ENCODE results near the gene MYOG.

Gene MYOG

GRCh38 chr1:203085528-203086406 lies at the start of gene MYOG:
Gene MYOG, minus strand, starts transcription at chr1:203086012. Its CDS starts 51 bp downstream, at chr1:203085961.
- peak; percentile 72 for DNase-seq

- DNase-seq, result peak; percentile 75
Observed at GRCh38 chr1:203133970-203134725, 48.3 kb upstream of the MYOG start.

DNA sequence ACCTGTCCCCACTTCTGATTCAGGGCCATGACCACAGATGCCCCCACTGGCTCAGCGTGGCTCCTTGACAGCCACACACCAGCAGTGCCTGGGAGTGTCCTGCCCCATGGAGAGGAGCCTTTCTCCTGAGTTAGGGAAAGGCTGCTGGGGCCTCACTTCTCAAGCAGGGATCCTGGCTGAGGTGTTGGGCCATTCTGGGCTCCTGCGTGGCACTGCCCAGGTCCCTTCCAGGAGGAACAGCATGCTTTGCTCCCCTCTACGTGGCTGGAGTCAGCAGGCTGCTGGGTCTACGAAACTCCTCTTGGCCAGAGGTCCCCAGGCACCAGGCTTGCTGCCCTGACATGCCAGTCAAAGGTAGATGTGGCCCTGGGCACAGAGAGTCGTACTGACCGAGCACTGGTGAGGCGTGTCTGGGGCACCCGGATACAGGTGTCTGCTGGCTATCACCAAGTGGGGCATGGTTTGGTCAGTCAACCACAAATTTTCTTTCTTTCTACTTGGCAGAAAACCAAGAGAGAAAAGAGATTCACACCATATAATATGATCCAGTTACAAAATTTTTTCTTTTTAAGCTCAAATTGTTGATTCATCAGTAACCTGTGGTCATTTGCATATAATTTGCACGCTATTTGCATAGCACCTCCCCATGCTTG lies 45.9 kb upstream of the MYOG start:
- no peak for DNase-seq

GRCh38 chr1:203130358-203130985 lies 44.7 kb upstream of the MYOG start:
- no peak for DNase-seq

DNA sequence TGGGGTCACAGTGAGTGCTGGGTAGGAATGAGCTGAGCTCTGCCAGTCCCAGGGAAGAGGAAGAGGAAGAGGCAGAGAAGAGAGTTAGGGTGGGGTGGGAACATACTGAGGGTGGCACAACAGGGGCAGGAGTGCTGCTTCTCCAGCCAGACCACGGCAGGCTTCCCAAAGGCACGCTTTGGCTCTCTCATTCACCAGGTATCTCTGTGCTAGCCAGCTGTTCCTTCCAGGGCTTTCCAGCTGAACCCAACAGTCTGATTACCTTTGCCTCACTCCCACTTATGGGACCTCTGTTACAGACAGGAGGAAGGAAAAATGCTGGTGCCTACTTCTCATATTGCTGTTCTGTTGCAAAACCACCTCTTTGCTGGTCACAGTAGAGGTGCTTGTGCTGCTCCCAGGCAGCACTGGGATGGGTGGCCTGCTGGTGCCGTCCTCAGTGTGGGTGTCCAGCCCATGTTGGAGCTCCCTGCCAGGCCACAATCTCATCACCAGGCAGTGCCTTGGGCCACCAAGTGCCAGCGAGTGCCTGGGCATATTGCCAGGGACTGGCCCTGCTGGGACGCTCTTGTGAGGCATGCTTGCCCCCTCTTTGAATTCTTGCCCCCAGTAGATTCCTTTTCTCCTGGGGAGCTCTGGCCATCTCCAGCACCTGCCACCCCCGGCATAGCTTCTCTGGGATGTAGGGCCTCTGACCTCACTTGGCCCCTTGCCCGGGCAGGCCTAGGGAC lies 43.9 kb upstream of the MYOG start:
- no peak for DNase-seq

DNA sequence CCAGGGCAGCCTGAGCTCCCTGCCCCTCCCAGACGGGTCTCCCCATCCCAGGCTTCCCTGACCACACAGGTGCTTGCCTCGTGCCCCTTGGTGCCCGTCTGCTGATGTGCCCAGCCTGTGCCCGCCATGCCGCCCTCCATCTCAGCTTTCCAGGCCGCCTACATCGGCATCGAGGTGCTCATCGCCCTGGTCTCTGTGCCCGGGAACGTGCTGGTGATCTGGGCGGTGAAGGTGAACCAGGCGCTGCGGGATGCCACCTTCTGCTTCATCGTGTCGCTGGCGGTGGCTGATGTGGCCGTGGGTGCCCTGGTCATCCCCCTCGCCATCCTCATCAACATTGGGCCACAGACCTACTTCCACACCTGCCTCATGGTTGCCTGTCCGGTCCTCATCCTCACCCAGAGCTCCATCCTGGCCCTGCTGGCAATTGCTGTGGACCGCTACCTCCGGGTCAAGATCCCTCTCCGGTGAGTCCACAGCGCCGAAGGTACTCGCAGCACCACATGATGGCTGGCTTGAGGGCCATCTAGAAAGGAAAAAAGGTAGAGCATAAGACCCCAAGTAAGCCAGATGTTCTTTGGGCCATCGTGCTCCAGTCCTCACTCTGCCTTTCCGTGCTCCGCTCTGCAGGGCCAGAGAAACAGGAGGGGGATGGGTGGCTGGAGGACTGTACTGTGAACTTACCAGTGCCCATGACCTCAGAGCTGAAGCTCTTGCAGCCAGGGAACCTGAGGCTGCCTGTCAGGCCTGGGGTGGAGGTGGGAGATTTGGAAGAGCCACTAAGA lies 43.1 kb upstream of the MYOG start:
- DNase-seq, result no peak

DNA sequence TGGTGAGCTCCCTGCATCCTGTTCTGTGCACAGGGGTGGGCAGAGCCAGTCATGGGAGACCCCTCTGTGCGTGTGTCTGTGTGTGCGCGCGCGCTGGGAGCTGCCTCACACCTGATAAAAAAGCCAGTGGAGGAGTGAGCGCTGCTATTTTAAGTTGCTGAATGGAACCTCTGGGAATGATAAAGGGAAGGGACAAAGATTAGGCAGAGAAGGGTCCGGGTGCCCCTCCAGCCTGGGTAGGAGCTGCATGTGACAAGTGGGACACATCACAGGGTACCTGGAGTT lies 42.6 kb upstream of the MYOG start:
- DNase-seq, result no peak

DNA sequence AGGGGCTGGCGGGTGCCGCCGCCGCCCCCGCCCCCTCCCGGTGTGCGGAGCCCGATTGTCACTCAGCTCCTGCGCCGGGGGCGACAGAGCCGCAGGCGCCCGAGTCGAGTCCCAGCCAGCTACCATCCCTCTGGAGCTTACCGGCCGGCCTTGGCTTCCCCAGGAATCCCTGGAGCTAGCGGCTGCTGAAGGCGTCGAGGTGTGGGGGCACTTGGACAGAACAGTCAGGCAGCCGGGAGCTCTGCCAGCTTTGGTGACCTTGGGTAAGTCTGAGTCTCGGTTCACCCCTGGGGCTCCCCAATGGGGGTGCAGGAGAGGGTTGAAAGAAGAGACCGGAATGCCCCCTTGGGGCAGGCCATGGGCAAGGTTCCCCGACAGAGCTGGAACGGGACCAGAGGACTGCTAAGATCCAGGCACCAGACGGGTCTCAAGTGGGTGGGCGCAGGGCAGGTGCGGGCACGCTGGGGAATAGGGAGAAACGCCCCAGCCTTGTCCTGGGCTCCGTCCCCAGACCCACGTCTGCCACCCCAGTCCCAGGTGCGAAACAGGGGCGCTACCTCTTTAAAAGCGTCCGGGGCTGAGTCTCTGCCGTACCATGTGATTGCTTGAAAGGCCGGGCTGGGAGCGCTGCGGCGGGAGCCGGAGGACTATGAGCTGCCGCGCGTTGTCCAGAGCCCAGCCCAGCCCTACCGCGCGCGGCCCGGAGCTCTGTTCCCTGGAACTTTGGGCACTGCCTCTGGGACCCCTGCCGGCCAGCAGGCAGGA lies 42.0 kb upstream of the MYOG start, which contains the start of gene ADORA1:
ADORA1 (plus strand) TSS at position 61 of the 765 bp plus-strand sequence. CDS start 1,116 bp downstream, outside the sequence.
- DNase-seq, result no peak

DNA sequence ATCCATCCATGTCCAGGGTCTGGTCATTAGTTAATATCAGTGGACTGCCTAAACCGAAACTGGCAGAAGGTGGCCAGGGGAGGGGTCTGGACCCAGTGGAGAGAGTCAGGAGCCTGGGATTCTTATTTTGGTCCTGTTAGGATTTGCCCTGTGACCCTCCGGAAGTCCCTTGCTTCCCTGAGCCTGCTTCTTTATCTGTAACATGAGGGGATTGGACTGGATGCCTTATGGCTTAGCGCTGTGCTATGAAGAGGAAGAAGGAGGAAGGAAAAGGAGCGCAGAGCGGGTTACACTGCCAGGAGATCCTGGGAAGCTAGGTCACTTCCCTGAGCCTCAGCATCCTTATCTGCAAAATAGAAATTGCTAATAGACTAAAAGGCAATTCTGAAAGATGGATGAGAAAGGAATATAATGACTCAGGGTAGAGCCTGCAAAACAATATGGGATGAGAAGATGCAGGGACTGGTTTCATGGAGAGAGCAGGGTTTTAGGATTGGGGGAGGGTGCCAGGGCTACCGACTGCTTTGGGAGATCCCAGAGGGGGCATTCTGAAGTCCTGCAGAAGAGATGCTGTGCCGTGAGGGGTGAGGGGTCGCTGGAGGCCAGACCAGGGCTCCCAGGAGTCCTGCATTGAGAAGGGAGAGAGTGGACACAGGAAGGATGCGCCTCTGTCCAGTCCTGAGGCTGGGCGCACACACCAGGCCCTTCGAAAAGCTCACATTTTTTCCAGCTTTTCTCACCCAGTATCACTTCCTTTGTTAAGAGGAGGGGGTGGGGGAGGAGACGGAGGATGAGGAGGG lies 41.3 kb upstream of the MYOG start:
- no peak for DNase-seq

- DNase-seq, result no peak
Observed at GRCh38 chr1:203126151-203126865, 40.5 kb upstream of the MYOG start.

GRCh38 chr1:203124546-203125317 lies 38.9 kb upstream of the MYOG start:
- no peak for DNase-seq

DNA sequence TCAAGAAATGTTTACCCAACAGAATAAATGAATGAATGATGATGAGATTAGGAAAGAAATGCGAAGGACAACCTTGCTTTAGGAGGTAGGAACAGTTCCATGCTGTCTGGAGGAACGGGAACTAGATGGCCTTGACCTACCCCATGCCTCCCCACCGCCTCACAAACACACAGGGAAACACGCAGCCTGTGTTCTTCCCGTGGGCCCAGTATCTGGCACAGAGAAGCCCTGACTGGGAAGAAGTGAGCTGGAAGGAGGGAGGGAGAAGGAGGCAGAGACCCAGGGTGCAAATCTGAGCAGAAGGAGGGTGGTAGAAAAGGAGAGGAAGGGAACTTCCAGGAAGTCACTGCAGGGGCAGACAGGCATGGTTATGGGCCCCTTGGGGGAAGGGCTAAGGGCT lies 38.2 kb upstream of the MYOG start:
- no peak for DNase-seq

GRCh38 chr1:203122159-203122558 lies 36.3 kb upstream of the MYOG start:
- DNase-seq, result no peak

DNA sequence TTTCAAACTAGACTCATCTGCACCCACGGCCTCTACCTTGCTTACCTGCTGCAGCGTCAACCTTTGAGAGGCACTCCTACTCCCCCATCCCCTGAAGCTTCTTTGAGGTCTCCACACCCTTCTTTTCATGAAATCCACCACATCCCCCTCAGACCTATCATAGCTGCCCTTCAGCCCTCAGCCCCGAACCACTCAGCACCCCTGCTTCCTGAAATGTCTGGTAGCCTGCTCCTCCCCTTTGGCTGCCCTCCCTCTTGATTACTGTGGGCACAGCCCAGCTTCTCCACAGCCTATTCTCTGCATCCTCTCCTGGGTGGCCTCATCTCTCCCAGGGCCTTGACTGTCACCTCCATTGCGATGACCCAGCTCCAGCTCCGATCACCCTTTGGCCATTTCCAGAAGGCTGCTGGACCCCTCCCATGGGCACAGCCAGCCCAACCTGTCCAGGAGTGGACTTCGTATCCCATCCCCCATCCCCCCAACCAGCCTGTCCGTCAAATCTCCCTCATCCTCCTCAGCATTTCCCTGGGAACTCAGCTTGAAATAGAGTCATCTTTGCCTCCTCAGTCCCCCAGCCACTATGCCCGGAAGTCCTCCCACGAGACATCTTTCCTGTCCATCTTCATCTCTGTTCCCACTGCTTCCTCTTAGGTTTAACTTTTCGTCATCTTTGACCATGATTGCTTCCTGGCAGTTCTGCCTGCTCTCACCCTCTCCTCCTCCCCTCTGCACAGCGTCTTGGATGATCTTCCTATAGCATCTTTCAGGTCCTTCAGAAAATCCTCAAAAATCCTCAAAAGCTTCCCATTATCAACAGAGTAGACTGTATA lies 35.6 kb upstream of the MYOG start:
- no peak for DNase-seq

- DNase-seq, result no peak
Observed at GRCh38 chr1:203120325-203121153, 34.7 kb upstream of the MYOG start.

All from NCI-H2171 (cell line).